H1 (cell line): ENCODE results near the gene STARD13. TPM values are rescaled to one million over a fixed set of nuclear protein-coding genes. Genes with fewer than 3 reads are reported as not detected.

Experiments used
- NANOG ChIP-seq: IDR thresholded peaks from 2 replicates; pipeline ENCODE4 v1.6.1; 2011; ENCODE audit warnings: low read length, low read depth, mild to moderate bottlenecking, inconsistent platforms; ENCODE audit not compliant: insufficient read depth, poor library complexity, severe bottlenecking
- POLR2A ChIP-seq, 2 experiments: IDR thresholded peaks; 1 replicate in 1 of 2; 2 replicates in 1 of 2; pipeline ENCODE4 v1.6.1; 2011; ENCODE audit warnings: low read depth in 2 of 2, low read length in 2 of 2, mild to moderate bottlenecking in 2 of 2; ENCODE audit errors: control extremely low read depth in 1 of 2
- POU5F1 ChIP-seq: IDR thresholded peaks from 2 replicates; pipeline ENCODE4 v1.6.1; 2011; ENCODE audit warnings: low read depth, mild to moderate bottlenecking, low read length, moderate library complexity
- RXRA ChIP-seq: IDR thresholded peaks from 2 replicates; pipeline ENCODE4 v1.6.1; 2011; ENCODE audit warnings: low read depth, mild to moderate bottlenecking, low read length, moderate library complexity; ENCODE audit not compliant: insufficient read depth
- SRF ChIP-seq: IDR thresholded peaks from 2 replicates; pipeline ENCODE4 v1.6.1; 2011; ENCODE audit warnings: mild to moderate bottlenecking, low read depth, low read length, moderate library complexity
- TCF12 ChIP-seq: IDR thresholded peaks from 2 replicates; pipeline ENCODE4 v1.6.1; 2011; ENCODE audit warnings: low read depth, mild to moderate bottlenecking, low read length
- polyA plus RNA-seq, 7 experiments: library from polyadenylated mRNA; depleted of rRNA in 3 of 7; stranded (reverse) in 5 of 7; unstranded in 2 of 7; fragments of >200 nt in 5 of 7; fragments of 200-250 nt in 2 of 7; gene quantifications; 1 replicate in 5 of 7; 2 replicates in 1 of 7; 4 replicates in 1 of 7; pipeline versions ENCODE4 v1.2.1 to v1.2.3, GENCODE V29; 2011 to 2013; ENCODE audit warnings: missing spikeins in 2 of 7, mixed read lengths in 2 of 7
- total RNA-seq: library from RNA; stranded (reverse); fragmentation: NEBNext Ultra II Directional; extraction: Animal tissue kit (Norgen Biotek cat#: 25700); gene quantifications from 2 replicates; pipeline ENCODE4 v1.2.1, GENCODE V29; 2021

Gene STARD13
- total and polyA plus RNA-seq, 2 of the 8 experiments (the other 6 are each of a cell fraction or from before 2014, with no cell fraction given) = 0.82 to 2.9 TPM

GRCh38 chr13:33219926-33220325 lies 65.6 kb downstream of the STARD13 start (continued):
- TF ChIP-seq NANOG (no peak), RXRA (no peak), TCF12 (no peak), POLR2A (IDR thresholded peaks at IDR 0.05; ENCODE audit: control extremely low read depth in 1 of 2, low read depth in 2 of 2, low read length in 2 of 2) (no peak), SRF (no peak), POU5F1 (no peak)
